Smooth muscle cell (in vitro differentiated cells): ENCODE results near the gene ABCA6. TPM values are rescaled to one million over a fixed set of nuclear protein-coding genes. Genes with fewer than 3 reads are reported as not detected.

Source experiments
- DNase-seq: peaks from one replicate; lab custom pipeline; 2025; ENCODE audit not compliant: unreplicated experiment; lab: John Stamatoyannopoulos, UW
- H2AFZ ChIP-seq: fragments of 200-600 bp; sonication (generic); 2 replicates; pipeline ENCODE4 v1.6.0; 2016; ENCODE audit warnings: antibody characterized with exemption, low read depth, mild to moderate bottlenecking
- H3F3A ChIP-seq: fragments of 200-600 bp; sonication (generic); 2 replicates; pipeline ENCODE4 v1.6.0; 2017; ENCODE audit warnings: antibody characterized with exemption, low read depth
- H3K27ac ChIP-seq: fragments of 200-600 bp; sonication (generic); 2 replicates; pipeline ENCODE4 v1.5.1; 2016; ENCODE audit warnings: low read depth, mild to moderate bottlenecking
- H3K27me3 ChIP-seq: fragments of 200-600 bp; sonication (generic); 2 replicates; pipeline ENCODE4 v1.6.1; 2016; ENCODE audit warnings: low read depth, mild to moderate bottlenecking
- H3K36me3 ChIP-seq: fragments of 200-600 bp; sonication (generic); 2 replicates; pipeline ENCODE4 v1.5.1; 2016; ENCODE audit warnings: low read depth
- H3K4me1 ChIP-seq: fragments of 200-600 bp; sonication (generic); 2 replicates; pipeline ENCODE4 v1.5.1; 2016; ENCODE audit warnings: low read depth
- H3K4me2 ChIP-seq: fragments of 200-600 bp; sonication (generic); 2 replicates; pipeline ENCODE4 v1.6.0; 2016; ENCODE audit warnings: mild to moderate bottlenecking
- H3K4me3 ChIP-seq: fragments of 200-600 bp; sonication (generic); 2 replicates; pipeline ENCODE4 v1.5.1; 2016; ENCODE audit warnings: mild to moderate bottlenecking
- H3K79me2 ChIP-seq: fragments of 200-600 bp; sonication (generic); 2 replicates; pipeline ENCODE4 v1.6.0; 2016; ENCODE audit warnings: low read depth, mild to moderate bottlenecking
- H3K9ac ChIP-seq: fragments of 200-600 bp; sonication (generic); 2 replicates; pipeline ENCODE4 v1.6.0; 2016; ENCODE audit warnings: low read depth
- H3K9me3 ChIP-seq: fragments of 200-600 bp; sonication (generic); replicated peaks from 2 replicates; pipeline ENCODE4 v1.5.1; 2016; ENCODE audit warnings: low read depth
- H4K20me1 ChIP-seq: fragments of 200-600 bp; sonication (generic); 2 replicates; pipeline ENCODE4 v1.6.0; 2016; ENCODE audit warnings: low read depth
- WGBS: methylation state at CpG from one replicate; pipeline ENCODE4 v1.1.7; 2016; ENCODE audit warnings: low lambda C conversion rate; 5-methylcytosine and 5-hydroxymethylcytosine counted together
- microRNA-seq: library from miRNA; unstranded; fragments of <30 nt; microRNA quantifications from one replicate; pipeline ENCODE4, GENCODE V29; 2016; ENCODE audit warnings: borderline number of aligned reads
- polyA plus RNA-seq: library from polyadenylated mRNA; unstranded; fragments of >200 nt; fragmentation: Nextera tagmentation; extraction: Ambion mirVana; gene quantifications from 2 replicates; pipeline ENCODE4 v1.2.1, GENCODE V29; 2016
- small RNA-seq: library from RNA; depleted of rRNA; stranded (forward); fragments of <200 nt; gene quantifications from one replicate; pipeline ENCODE3, GENCODE V24; 2014
- total RNA-seq: library from RNA; depleted of rRNA; stranded (reverse); fragments of >200 nt; gene quantifications from 2 replicates; pipeline ENCODE4 v1.2.3, GENCODE V29; 2014
- TF ChIP-seq, protein P1 (sequence below): fragments of 200-600 bp; sonication (generic); IDR thresholded peaks from 2 replicates; pipeline ENCODE4 v1.5.1; 2017; ENCODE audit warnings: borderline replicate concordance, mild to moderate bottlenecking, antibody characterized with exemption; ENCODE audit not compliant: insufficient read depth, poor library complexity, severe bottlenecking

Gene ABCA6
- total and polyA plus RNA-seq, 2 experiments from 2014 or later, result not detected

DNA sequence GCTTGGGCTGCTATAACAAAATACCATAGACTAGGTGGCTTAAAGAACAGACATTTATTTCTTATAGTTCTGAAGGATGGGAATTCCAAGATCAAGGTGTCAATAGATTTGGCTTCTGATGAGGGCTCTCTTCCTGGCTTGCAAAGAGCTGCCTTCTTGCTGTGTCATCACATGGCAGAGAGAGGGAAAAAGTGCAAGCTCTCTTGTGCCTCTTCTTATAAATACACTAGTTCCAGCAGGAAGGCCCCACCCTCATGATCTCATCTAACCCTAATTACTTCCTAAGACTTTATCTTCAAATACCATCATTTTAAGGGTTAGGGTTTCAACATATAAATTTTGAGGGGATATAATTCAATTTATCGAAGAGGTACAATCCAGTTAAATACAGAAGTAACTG is 111.5 kb downstream of the ABCA6 start:
- WGBS, result 92% methylated on average over 1 of the region's 1 CpG
- Histone ChIP-seq H3F3A (no peaks in the 10 kb centered on the region), H3K27me3 (no peaks in the 10 kb centered on the region), H3K27ac (no peak overlapping the region), H3K79me2 (no peaks in the 10 kb centered on the region), H3K4me2 (no peak overlapping the region), H3K4me1 (peaks cover 12% of the 10 kb centered on the region), H2AFZ (no peak overlapping the region), H3K4me3 (no peak overlapping the region), H3K9ac (no peak overlapping the region), H3K9me3 (no peaks in the 10 kb centered on the region), H3K36me3 (no peaks in the 10 kb centered on the region), H4K20me1 (no peaks in the 10 kb centered on the region)
- TF ChIP-seq, protein P1, sequence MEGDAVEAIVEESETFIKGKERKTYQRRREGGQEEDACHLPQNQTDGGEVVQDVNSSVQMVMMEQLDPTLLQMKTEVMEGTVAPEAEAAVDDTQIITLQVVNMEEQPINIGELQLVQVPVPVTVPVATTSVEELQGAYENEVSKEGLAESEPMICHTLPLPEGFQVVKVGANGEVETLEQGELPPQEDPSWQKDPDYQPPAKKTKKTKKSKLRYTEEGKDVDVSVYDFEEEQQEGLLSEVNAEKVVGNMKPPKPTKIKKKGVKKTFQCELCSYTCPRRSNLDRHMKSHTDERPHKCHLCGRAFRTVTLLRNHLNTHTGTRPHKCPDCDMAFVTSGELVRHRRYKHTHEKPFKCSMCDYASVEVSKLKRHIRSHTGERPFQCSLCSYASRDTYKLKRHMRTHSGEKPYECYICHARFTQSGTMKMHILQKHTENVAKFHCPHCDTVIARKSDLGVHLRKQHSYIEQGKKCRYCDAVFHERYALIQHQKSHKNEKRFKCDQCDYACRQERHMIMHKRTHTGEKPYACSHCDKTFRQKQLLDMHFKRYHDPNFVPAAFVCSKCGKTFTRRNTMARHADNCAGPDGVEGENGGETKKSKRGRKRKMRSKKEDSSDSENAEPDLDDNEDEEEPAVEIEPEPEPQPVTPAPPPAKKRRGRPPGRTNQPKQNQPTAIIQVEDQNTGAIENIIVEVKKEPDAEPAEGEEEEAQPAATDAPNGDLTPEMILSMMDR, result no peak
- DNase-seq, result no peak

Small RNA genes within 50 kb of the gene (microRNA-seq; reads per million reads assigned to microRNA genes)
- gene MIR4524A, result not detected
- gene MIR4524B, result not detected

Small RNA genes within 50 kb of the gene (small RNA-seq; reads per million reads assigned to genes)
- not detected for gene MIR4524B

Other genes with a start within 250 kb of the ABCA6 start
- gene ABCA8, start 186.5 kb downstream of the ABCA6 start, total RNA-seq, result 6.9 TPM in 2 replicates
- gene ABCA8, start 186.5 kb downstream of the ABCA6 start, polyA plus RNA-seq, result 1.3 and 1.7 TPM in 2 replicates
- gene ABCA9, start 81.0 kb downstream of the ABCA6 start, total RNA-seq, result 0.18 TPM in 1 of 2 replicates, not detected in the other
- not detected in 2 replicates for gene ABCA9, start 81.0 kb downstream of the ABCA6 start, polyA plus RNA-seq
- not detected in 2 replicates for gene ABCA10, start 86.9 kb upstream of the ABCA6 start, total RNA-seq
- not detected in 2 replicates for gene ABCA10, start 86.9 kb upstream of the ABCA6 start, polyA plus RNA-seq
- 11.3 and 16.0 TPM in 2 replicates for gene ABCA5, start 185.2 kb upstream of the ABCA6 start, total RNA-seq
- gene ABCA5, start 185.2 kb upstream of the ABCA6 start, polyA plus RNA-seq, result 2.2 TPM in 2 replicates